Loucy (cell line): ENCODE data around the gene WWTR1.

Experiments
- H2AFZ ChIP-seq: fragments of 200-600 bp; sonication (generic); 2 replicates; pipeline ENCODE4 v1.6.0; 2016; ENCODE audit warnings: antibody characterized with exemption, mild to moderate bottlenecking, low read length, moderate library complexity
- H3F3A ChIP-seq: fragments of 200-600 bp; 2 replicates; pipeline ENCODE4 v1.6.0; 2016; ENCODE audit warnings: antibody characterized with exemption, low read depth, mild to moderate bottlenecking
- H3K27me3 ChIP-seq: fragments of 200-600 bp; sonication (generic); 2 replicates; pipeline ENCODE4 v1.6.1; 2014; ENCODE audit warnings: low read length, mild to moderate bottlenecking; ENCODE audit not compliant: insufficient read depth, poor library complexity, severe bottlenecking
- H3K36me3 ChIP-seq: fragments of 200-600 bp; sonication (generic); 2 replicates; pipeline ENCODE4 v1.6.1; 2016; ENCODE audit warnings: low read length; ENCODE audit not compliant: insufficient read depth
- H3K4me1 ChIP-seq: fragments of 200-600 bp; sonication (generic); 2 replicates; pipeline ENCODE4 v1.5.1; 2014; ENCODE audit warnings: low read length, mild to moderate bottlenecking; ENCODE audit not compliant: insufficient read depth, poor library complexity, severe bottlenecking
- H3K4me2 ChIP-seq: fragments of 200-600 bp; sonication (generic); 2 replicates; pipeline ENCODE4 v1.6.0; 2014; ENCODE audit warnings: antibody characterized with exemption, low read length, low read depth, mild to moderate bottlenecking; ENCODE audit not compliant: poor library complexity, severe bottlenecking
- H3K4me3 ChIP-seq: fragments of 200-600 bp; sonication (generic); 2 replicates; pipeline ENCODE4 v1.5.1; 2014; ENCODE audit warnings: low read length, mild to moderate bottlenecking, mixed read lengths; ENCODE audit not compliant: poor library complexity, severe bottlenecking
- H3K79me2 ChIP-seq: fragments of 200-600 bp; sonication (generic); 2 replicates; pipeline ENCODE4 v1.6.1; 2014; ENCODE audit warnings: low read length; ENCODE audit not compliant: insufficient read depth
- H3K9ac ChIP-seq: fragments of 200-600 bp; sonication (generic); 2 replicates; pipeline ENCODE4 v1.6.0; 2014; ENCODE audit warnings: mild to moderate bottlenecking, low read depth, low read length, moderate library complexity; ENCODE audit not compliant: poor library complexity, severe bottlenecking
- H3K9me2 ChIP-seq: fragments of 200-600 bp; sonication (generic); replicated peaks from 2 replicates; pipeline ENCODE4 v1.6.1; 2016; ENCODE audit warnings: low read depth, low read length, mixed read lengths
- H3K9me3 ChIP-seq: fragments of 200-600 bp; sonication (generic); 2 replicates; pipeline ENCODE4 v1.6.1; 2014; ENCODE audit warnings: mild to moderate bottlenecking, antibody characterized with exemption, low read length, low read depth; ENCODE audit not compliant: insufficient read depth
- H4K20me1 ChIP-seq: fragments of 200-600 bp; sonication (generic); 2 replicates; pipeline ENCODE4 v1.6.0; 2014; ENCODE audit warnings: antibody characterized with exemption, low read length, mild to moderate bottlenecking; ENCODE audit not compliant: insufficient read depth, poor library complexity, severe bottlenecking
- EZH2phosphoT487 ChIP-seq: fragments of 200-600 bp; IDR thresholded peaks from 2 replicates; pipeline ENCODE4 v1.6.1; 2018; ENCODE audit warnings: antibody characterized with exemption, mild to moderate bottlenecking, moderate library complexity, borderline replicate concordance
- TF ChIP-seq, protein P1 (sequence below): fragments of 200-600 bp; sonication (generic); conservative IDR thresholded peaks from 2 replicates; pipeline ENCODE4 v1.5.1; 2014; ENCODE audit warnings: mild to moderate bottlenecking, antibody characterized with exemption, low read length

The WWTR1 gene

DNA sequence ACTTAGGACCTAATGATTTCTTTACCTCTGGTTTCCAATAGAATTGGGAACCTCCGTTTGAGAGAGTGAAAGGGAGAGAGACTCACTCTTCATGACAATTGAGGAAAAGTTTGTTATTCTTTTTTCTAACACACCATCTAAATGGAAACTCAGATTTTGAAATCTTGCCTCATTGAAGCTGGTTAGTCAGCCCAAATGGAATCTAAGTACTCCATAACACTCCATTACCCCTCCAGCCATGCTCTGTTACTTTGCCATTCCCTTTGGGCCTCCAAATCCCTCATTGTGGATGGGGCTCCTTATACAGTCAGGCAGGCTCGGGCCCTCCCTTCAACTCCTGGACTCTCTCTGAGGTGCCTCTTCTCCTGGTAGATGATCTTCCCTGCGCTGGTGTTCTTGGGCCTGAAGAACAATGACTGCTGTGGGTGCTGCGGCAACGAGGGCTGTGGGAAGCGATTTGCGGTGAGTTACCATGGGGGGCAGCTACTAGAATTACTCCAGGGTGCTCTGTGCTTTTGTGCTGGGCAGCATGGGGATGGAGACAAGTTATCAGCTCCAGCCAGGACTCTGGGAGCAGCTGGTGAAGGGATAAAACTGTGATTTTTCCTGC lies 182.3 kb downstream of the WWTR1 start:
- Histone ChIP-seq H3K9ac (no peak overlapping the region), H3K4me1 (peaks cover 7% of the 10 kb centered on the region), H3K9me3 (no peaks in the 10 kb centered on the region), H3K36me3 (no peaks in the 10 kb centered on the region), H4K20me1 (no peaks in the 10 kb centered on the region), H3K79me2 (no peaks in the 10 kb centered on the region), H3F3A (no peaks in the 10 kb centered on the region), H2AFZ (no peak overlapping the region), H3K4me3 (no peak overlapping the region), H3K4me2 (no peak overlapping the region), H3K9me2 (no peaks in the 10 kb centered on the region), H3K27me3 (no peaks in the 10 kb centered on the region)
- no peak for TF ChIP-seq EZH2phosphoT487
- TF ChIP-seq, protein P1, sequence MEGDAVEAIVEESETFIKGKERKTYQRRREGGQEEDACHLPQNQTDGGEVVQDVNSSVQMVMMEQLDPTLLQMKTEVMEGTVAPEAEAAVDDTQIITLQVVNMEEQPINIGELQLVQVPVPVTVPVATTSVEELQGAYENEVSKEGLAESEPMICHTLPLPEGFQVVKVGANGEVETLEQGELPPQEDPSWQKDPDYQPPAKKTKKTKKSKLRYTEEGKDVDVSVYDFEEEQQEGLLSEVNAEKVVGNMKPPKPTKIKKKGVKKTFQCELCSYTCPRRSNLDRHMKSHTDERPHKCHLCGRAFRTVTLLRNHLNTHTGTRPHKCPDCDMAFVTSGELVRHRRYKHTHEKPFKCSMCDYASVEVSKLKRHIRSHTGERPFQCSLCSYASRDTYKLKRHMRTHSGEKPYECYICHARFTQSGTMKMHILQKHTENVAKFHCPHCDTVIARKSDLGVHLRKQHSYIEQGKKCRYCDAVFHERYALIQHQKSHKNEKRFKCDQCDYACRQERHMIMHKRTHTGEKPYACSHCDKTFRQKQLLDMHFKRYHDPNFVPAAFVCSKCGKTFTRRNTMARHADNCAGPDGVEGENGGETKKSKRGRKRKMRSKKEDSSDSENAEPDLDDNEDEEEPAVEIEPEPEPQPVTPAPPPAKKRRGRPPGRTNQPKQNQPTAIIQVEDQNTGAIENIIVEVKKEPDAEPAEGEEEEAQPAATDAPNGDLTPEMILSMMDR: no peak

DNA sequence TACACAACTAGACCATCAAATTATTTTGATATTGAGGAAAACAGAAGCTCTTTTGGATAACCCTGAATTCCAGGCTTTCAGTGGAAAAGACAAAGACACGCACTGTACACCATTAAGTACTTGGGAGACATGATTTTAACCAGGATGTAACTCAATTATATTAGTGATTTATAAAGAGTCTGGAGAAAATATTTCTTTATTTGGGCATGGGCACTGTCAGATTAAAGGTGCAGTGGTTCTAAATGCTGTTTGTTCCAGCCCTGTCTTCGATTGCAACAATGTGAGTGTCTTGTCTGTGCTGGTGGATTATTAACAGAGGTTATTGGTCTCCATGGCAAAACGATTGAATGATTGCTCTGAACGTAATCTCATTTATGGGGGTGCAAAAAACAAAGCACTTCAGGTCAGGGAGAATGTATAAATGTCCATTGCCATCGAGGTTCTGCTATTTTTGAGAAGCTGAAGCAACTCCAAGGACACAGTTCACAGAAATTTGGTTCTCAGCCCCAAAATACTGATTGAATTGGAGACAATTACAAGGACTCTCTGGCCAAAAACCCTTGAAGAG lies 183.5 kb downstream of the WWTR1 start, which contains the start of gene TM4SF4:
TSS of gene TM4SF4 (plus strand) at position 448 of the 568 bp plus-strand sequence. CDS start 181 bp downstream, outside the sequence.
- TF ChIP-seq EZH2phosphoT487: no peak
- TF ChIP-seq, protein P1: no peak
- H3F3A ChIP-seq: no peaks in the 10 kb centered on the region
- H3K36me3 ChIP-seq: no peaks in the 10 kb centered on the region
- peaks cover 7% of the 10 kb centered on the region for H3K4me1 ChIP-seq
- H3K79me2 ChIP-seq: no peaks in the 10 kb centered on the region
- H3K27me3 ChIP-seq: no peaks in the 10 kb centered on the region
- no peaks in the 10 kb centered on the region for H4K20me1 ChIP-seq
- no peak within 1 kb of the TSS for H3K4me2 ChIP-seq
- H3K4me3 ChIP-seq: no peak within 1 kb of the TSS
- H3K9me3 ChIP-seq: no peaks in the 10 kb centered on the region
- H3K9ac ChIP-seq: no peak within 1 kb of the TSS
- H2AFZ ChIP-seq: no peak within 1 kb of the TSS
- H3K9me2 ChIP-seq: no peaks in the 10 kb centered on the region

DNA sequence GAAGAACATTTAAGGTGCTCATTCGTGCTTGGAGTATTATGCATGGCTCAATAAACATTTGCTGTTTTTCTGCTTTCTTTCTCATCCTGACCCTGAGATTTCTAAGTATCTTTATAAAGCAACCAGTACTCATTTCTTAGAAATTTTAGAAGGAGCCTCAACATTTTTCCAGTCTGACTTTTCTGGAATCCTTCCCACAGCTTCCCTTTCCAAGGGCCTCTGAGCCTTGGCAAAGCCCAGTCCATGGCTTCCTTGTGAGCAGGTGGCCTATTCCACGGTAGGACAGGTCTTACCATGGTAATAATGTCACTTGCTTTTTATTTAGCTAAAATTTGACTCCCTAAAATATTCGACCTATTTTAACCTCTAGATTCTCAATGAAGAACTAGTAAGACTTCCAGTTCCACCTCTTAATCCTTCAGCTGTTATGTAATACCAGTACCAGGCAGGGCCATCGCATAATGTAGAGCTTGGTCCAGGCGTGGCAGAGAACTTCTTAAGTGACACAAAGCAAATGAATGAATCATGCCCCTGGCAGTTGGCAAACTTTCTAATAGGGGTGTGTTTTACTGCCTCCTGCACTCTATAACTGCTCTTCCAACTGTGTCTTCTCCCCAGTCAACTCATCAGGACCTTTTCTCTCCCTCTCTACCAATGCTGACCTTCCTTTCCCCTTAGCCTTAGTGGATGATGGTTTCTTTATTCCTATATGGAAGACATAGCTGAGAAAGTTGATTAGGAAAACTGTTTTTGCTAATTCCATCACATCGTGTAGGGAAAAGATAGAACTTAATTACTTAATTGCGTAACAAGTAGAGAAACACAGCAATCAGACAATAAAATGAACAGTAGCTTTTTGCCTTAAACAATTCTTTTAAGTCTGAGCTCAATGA lies 184.2 kb downstream of the WWTR1 start:
- H3K79me2 ChIP-seq: no peaks in the 10 kb centered on the region
- H3K4me2 ChIP-seq: no peak overlapping the region
- peaks cover 7% of the 10 kb centered on the region for H3K4me1 ChIP-seq
- H3K9me2 ChIP-seq: no peaks in the 10 kb centered on the region
- TF ChIP-seq, protein P1: no peak
- TF ChIP-seq EZH2phosphoT487: no peak
- H3K27me3 ChIP-seq: no peaks in the 10 kb centered on the region
- no peak overlapping the region for H2AFZ ChIP-seq
- H3K4me3 ChIP-seq: no peak overlapping the region
- no peak overlapping the region for H3K9ac ChIP-seq
- no peaks in the 10 kb centered on the region for H4K20me1 ChIP-seq
- H3K36me3 ChIP-seq: no peaks in the 10 kb centered on the region
- no peaks in the 10 kb centered on the region for H3K9me3 ChIP-seq
- H3F3A ChIP-seq: no peaks in the 10 kb centered on the region
